T follicular helper cell (primary cell): ENCODE data around the gene EIF6.
"Not testable (repeated sequence)": the region's sequence is repeated elsewhere in the genome, so short reads cannot be mapped to it uniquely, and the experiment has no call there.

Experiments
- DNase-seq: peaks from one replicate; pipeline ENCODE4 v3.0.0-alpha.2; 2020; ENCODE audit warnings: low read depth
- total RNA-seq, 2 experiments: gene quantifications; one replicate each; lab custom pipeline; 2026; lab: John Stamatoyannopoulos, UW

Gene EIF6
- 32.2 to 104 reads per million in 2 experiments for total RNA-seq

DNA sequence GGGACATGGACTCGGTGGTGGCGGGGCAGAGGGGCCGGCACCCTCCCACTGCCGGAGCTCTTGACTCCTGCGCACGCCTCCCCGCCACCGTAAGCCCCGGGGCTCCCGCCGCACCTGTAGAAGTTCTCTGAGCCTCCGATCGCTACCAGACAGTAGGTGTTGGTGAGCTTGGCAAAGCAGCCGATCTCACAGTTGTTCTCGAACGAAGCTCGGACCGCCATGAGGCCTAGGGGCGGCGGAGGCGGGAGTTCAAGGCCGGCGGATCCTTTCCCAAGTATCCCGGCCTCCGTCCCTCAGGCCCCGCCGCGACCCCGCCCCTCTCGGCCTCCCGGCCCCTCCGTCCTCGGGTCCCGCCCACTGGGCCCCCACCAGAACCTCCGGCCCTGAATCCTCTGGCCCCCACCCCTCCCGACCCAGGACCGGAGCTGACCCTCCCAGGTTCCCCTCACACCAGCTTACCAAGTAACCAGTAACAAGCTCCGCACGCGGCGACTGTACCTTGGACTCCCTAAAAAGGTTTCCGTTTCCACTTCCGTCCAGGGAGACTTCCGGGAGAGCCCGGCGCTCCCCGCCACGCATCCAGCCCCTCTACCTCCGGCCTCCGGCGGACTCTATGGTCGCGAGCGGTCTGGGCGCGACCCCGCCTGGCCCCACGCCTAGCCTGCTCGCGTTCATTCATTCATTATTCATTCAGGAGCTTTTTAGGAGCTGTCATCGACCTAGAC lies at the start of gene EIF6:
Gene EIF6, minus strand, starts transcription at position 506 of the 725 bp plus-strand sequence. Its CDS starts 285 bp downstream, at position 221.
- peak; percentile 18 for DNase-seq

GRCh38 chr20:35333606-35334005 lies 49.0 kb upstream of the EIF6 start:
- no peak for DNase-seq

GRCh38 chr20:35332540-35333200 lies 48.1 kb upstream of the EIF6 start:
- DNase-seq: no peak

GRCh38 chr20:35329435-35330139 lies 45.0 kb upstream of the EIF6 start:
- DNase-seq: no peak

- no peak for DNase-seq
Measured at GRCh38 chr20:35328689-35329088, 44.1 kb upstream of the EIF6 start.

DNA sequence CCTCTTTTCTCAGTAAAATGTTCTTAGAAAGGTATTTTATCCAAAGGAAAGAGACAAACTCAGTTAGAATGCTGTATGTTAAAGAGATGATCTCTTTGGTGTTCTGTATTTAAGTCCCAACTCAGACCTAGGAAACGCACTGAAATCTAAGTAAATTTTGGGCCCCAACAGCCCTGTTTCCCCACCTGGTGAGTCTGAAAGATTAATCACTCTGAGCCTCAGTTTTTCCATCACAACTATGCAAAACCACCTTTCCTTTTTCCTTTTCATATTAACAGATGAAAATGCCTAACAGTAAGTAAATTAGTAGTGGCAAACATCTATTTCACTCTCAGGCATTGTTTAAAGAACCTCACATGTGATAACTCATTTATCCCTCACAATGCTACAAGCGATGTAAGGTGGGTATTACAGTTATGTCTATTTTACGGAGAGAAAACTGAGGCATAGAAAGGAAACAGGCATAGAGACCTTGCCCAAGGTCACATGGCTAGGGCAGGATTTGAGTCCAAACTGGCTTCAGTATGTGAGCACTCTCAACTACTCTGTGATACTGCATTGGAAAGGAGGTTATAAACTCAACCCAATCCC lies 43.6 kb upstream of the EIF6 start:
- DNase-seq: no peak

DNA sequence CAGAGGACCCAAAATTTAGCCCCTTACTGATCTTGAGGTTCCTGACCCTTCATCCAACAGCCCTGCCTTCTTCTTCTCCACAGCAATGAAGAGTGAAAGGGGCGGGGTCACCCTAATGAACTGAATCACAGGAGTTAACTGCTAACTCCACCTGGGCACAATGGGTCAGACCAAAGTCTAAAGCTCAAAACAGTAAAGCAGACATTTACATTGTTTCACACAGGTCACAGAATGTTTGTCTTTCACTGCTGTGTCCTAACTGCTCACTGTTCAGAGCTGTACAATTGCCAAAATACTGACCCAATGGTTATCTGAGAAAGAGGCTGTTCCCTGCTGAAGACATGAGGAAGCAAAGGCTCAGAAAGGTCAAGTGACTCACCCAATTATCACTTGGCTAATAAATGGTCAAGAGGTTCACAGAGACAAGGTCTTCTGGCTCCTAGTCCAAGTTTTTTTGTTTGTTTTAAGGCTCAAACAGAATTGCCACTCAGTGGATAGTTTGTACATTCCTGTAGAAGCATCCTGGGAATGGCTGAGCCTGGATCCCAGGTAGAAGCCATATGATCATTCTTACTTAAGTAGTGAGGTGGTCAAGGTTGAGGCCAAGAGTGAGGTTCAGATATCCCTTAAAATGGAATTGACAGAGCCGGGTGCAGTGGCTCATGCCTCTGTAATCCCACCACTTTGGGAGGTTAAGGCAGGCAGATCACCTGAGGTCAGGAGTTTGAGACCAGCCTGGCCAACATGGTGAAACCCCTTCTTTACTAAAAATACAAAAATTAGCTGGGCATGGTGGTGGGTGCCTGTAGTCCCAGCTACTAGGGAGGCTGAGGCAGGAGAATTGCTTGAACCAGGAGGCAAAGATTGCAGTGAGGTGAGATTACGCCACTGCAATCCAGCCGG lies 42.8 kb upstream of the EIF6 start:
- no peak for DNase-seq

- DNase-seq: no peak
Measured at GRCh38 chr20:35326740-35327073, 42.1 kb upstream of the EIF6 start.

- DNase-seq: no peak
Measured at GRCh38 chr20:35326021-35326739, 41.6 kb upstream of the EIF6 start.

- no peak for DNase-seq
Measured at GRCh38 chr20:35325401-35325800, 40.8 kb upstream of the EIF6 start.

GRCh38 chr20:35320396-35321126 lies 36.0 kb upstream of the EIF6 start:
- no peak for DNase-seq

DNA sequence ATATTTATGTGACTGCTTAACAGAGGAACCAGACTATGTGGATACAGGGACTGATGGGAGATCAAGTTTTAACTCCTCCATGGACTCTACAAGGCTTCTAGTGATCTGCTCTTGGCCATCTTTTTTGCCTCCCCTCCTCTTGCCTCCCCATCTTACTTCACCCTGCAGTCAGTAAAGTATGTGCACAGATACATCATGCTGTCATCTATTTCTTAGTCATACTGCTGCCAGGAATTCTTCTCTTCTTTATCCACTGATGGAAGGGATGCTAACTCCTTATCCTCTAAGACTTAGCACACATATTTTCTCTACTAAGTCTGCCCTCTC lies 35.3 kb upstream of the EIF6 start:
- DNase-seq: no peak

DNA sequence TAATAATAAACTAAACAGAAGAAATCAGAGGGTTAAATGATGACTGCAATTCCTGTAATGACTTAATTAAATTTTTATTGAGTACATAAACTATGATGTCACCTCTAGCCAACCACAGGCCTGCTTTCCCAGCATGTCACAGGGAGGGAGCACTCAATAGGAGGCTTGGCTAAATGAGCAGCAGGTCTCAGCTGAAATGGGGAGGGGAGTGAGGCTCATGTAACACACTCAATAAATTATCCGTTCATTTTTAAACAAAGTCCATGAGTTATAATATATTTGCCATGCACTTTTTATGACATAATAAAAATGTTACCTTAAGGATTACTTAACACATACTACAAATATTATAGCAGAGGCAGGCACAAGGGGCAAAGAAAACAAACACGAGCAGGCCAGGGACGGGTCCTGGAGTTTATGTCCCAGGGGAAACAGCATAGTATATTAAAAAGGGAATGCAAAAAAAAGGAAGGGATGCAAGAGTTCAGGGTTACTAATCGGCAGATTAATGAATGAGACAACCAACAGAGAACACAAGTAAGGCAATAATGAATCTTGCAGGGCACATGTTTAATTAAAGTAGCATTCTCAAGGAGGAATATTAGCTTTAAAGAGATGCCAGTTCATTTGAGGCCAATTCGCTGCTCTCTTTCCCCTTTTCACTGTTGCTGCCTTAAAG lies 34.8 kb upstream of the EIF6 start:
- no peak for DNase-seq

GRCh38 chr20:35318502-35319157 lies 34.1 kb upstream of the EIF6 start:
- DNase-seq: no peak

DNA sequence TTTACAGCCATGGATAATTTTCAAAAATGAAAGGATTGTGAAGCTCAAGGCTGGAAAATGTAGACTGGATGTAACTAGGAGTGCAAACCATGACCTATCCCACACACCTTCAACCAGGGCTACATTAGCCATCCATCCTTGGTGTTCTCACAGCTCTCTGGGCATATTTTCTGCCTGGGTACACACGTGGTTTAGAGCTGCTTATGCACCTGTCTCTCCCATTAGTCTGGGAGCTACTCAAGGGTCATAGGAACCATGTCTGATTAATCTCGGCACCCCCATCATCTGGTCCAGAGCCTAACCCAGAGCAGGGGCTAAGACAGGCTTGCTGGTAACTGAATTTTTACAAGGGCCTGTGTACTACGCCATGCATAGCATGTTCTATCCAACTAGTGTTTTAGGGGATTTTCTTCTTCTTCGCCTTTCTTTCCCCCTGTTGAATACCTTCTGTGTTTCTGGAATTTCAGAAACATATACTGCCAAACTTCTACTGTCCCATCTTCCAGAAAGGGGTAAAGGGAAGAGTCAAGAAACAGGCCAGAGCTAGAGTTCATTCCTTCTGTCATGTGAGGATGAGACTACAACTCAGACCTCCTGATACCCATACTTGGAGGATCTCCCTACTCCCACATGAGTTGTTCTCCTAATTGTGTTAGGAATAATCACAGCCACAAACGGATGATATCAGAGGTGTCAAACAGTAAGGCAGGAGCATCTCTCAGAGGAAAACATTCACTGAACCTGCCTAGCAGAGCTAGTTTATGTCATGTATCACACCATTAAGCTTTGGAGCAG lies 33.0 kb upstream of the EIF6 start:
- no peak for DNase-seq

GRCh38 chr20:35316086-35316485 lies 31.5 kb upstream of the EIF6 start:
- DNase-seq: no peak

DNA sequence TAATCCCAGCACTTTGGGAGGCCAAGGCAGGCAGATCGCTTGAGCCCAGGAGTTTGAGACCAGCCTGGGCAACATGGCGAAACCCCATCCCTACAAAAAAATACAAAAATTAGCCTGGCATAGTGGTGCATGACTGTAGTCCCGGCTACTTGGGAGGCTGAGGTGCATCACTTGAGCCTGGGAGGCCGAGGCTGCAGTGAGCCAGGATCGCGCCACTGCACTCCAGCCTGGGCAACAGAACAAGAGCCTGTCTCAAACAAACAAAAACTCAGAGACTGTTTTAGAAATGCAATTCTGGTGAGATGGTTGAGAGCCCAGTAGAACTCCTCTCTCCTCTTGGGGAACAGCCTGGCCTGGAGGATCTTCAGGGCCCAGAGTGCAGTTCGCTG lies 31.1 kb upstream of the EIF6 start:
- DNase-seq: not testable (repeated sequence)
